ENCODE measurements around the gene CLEC16A.
A peak's percentile ranks its signal among the peaks of the same experiment; 100 is the strongest.
"Not testable (repeated sequence)": the region's sequence is repeated elsewhere in the genome, so short reads cannot be mapped to it uniquely, and the experiment has no call there.

CLEC16A gene

GRCh38 chr16:10966559-10966958 lies 22.2 kb downstream of the CLEC16A start:
- not testable (repeated sequence) for DNase-seq

DNA sequence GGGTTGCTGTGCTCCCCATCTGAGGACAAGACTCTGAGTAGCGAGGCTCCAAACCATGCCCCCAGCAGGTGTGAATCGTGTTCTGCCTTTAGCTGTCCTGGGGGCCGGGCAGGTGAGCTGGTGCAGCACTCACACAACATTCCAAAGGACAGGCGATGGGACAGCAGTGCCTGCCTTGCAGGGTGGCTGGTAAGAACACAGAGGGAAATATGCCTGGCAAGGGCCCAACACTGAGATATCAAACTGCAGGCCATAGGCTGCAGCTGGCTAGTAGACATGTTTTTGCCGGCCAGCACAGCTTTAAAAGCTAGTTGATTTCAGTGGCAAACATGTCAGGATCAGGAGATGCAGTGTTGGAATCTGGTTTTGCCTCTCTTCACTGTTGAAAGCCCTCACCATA lies 23.6 kb downstream of the CLEC16A start:
- DNase-seq, result no peak

GRCh38 chr16:10968498-10968897 lies 24.1 kb downstream of the CLEC16A start:
- DNase-seq, result no peak

DNA sequence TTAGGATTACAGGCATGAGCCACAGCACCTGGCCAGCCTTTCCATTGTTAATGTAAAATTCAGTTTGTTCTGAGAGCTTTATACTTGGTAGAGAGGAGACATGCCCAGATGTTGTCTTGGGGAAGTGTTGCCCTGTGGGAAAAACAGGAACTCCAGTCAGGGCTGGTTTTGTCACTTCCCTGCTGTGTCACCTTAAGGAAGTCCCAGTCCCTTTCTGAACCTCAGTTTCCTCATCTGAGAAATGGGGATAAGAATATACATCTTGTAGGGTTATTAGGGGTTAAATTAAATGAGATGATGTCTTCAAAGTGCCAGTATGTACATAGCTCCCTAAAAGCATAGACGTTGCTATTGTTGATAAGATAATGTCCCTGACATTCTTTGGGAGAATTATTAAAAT lies 25.3 kb downstream of the CLEC16A start:
- no peak for DNase-seq

- DNase-seq, result no peak
These were observed 25.7 kb downstream of the CLEC16A start for GRCh38 chr16:10970065-10970464.

DNA sequence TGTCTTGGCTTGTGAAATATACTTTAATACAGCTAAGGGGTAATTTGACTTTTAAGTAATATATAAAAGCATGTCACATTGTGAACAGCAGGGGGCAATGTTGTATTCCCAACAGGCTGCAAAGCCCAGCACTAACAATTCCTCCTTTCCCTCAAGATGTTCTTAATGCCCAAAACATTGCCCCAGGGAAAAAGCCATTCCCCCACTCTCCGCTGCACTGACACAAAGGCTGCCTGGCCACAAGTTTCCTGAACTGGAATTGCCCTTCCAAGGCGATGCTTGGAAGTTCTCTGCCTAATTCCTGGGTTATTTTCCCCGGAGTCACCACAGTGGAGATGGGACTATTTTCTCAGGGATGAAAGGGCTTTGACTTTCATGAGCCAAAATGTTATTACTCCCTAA lies 27.2 kb downstream of the CLEC16A start:
- no peak for DNase-seq

DNA sequence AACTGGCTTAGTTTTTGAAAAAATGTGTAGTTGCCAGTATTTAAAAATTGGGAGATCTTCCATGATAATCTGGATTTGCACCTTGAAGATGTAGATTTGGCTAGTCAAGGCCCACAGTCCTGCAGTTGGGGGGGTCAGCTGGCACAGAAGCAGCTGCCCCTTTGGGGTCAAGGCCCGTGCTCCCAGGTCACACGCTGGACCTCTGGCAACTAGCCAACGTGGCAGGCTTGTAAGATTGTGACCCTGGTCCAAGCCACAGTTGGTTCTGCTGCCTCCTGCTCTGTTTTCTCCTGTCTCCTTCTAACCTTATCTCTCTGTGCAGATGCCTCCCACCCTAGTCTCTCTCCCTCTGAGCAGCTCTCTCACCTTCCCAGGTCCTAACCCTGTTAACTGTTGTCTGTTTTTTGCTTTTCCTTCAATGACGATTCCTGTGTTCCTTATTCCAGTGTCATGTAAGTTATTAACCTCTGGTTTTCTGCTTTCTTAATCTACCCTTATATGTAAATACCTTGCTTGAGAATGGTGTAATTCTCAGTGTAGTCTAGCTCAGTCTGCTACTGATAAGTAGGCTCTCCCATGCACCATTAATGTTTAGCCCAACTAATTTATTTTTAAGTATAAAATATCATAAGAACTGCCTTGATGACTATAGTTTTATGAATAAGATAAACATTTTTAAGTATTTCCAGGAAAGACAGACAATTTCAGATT lies 27.9 kb downstream of the CLEC16A start:
- no peak for DNase-seq

DNA sequence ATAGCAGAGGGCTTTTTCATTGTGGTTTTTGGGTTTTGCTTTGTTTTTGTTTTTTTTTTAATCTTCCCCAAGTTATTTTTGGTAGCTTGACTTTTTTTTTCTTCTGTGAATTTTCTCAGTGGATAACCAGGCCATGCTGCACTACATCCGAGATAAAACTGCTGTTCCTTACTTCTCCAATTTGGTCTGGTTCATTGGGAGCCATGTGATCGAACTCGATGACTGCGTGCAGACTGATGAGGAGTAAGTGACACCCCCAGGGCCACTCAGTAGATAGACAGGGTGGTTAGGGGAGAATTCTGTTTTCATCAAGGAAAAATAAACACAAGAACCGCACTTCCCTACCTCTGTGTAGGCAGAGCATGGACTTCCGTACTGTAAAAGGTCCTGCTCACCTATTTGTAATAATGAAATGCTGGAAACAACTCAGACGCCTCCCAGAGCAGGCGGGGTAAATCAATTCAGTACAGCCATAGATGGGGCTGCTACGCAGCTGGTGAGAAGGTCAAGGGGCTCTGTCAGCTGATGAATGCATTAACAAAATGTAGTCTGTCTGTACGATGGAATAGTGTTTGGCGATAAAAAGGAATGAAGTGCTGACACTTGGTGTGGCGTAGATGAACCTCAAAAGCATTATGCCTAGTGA lies 28.6 kb downstream of the CLEC16A start:
- no peak for DNase-seq

DNA sequence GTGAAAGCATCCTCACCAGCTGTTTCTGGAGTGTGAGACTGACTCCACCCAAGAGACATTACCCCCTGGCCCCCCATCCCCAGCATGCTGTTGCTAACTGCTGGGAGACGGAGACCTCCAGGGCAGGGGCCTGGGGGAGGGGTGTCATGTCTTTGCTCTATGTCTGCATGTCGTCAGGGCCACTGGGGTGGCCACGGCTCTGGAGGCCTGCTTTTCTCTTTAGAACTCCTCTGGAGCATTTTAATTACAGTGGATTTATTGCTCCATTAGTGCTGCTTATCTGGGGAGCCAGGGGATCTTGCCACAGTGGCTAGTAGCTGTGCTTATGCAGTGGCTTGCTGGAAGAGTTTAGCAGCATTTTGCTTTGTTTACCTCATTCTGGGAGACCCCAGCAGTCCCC lies 32.3 kb downstream of the CLEC16A start:
- DNase-seq, result no peak

GRCh38 chr16:10978124-10978523 lies 33.8 kb downstream of the CLEC16A start:
- no peak for DNase-seq

GRCh38 chr16:10978871-10979446 lies 34.6 kb downstream of the CLEC16A start:
- no peak for DNase-seq

DNA sequence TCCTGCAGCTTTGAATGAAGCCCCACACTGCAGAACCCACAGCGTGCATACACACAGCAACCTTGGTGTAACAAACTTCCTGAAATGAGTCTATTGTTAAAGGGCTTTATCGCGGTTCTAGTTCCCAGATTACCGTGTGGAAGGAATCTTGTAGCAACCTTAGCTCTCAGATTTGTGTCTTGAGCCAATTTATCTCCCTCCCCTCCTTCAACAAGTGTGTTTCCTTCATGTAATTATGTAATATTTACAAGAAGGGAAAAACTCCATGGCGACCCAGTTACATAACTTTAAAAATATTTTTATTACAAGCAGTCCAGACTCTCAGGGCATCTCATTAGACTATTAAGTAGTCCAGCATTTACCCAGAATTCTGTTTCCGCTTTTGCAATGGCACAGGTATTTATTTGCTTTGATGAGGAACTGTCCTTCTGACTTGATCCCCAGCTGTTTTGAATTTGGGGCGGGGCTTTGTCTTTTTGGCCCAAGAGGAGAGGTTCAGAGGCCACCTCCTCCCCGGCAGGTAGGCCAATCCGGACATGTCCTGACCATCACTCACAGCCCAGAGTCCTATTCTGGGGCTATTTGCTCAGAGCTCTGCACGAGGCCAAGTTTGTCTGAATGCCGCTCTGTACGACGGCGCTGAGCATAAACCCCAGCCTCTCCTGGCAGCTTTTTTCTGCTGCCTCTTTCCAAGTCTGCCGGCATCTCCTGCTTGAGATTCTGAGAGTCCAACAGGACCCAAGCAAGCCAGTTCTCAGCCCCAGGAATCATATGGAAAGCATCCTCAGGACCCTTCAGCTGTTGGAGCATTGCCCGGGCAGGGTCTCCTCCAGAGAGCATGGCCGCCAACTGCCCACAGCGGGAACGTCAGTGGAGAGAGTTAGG lies 35.6 kb downstream of the CLEC16A start:
- DNase-seq, result no peak

- no peak for DNase-seq
These were observed 36.4 kb downstream of the CLEC16A start for GRCh38 chr16:10980813-10981212.

GRCh38 chr16:10981697-10982216 lies 37.4 kb downstream of the CLEC16A start:
- DNase-seq, result peak; percentile 80

GRCh38 chr16:10982465-10983150 lies 38.2 kb downstream of the CLEC16A start:
- DNase-seq, result no peak

GRCh38 chr16:10983159-10983558 lies 38.8 kb downstream of the CLEC16A start:
- DNase-seq, result no peak

- no peak for DNase-seq
These were observed 40.1 kb downstream of the CLEC16A start for GRCh38 chr16:10984509-10984908.

- DNase-seq, result no peak
These were observed 43.2 kb downstream of the CLEC16A start for GRCh38 chr16:10987361-10988163.

DNA sequence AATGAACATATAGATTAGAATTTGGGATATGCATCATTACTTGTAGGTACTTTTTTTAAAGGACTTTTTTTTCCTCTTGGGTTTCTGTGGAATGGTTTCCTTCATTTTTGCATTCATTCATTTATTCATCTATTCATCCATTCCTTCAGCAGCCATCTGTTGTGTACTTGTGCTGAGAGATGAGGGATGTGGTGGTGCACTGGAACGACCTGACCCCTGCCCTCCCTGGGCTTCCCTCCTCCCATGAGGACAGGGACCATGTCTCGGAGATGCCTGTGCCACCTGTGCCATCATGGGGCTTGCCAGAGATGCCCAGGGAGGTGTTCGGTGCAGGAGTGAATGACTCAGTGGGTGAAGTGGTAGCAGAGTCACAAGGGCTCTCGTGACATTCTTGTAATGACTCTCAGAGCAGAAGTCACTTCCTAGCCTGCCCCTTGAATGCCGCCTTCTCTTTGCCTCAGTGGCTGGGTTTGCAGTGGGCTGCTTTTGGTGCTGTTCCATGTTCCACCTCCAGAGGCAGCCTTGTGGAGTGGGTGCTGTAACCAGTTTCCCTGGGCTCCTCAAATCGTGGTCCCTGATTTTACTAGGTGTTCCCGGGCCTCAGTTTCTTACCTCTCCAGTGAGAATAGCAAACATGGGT lies 43.9 kb downstream of the CLEC16A start:
- peak; percentile 86 for DNase-seq

- no peak for DNase-seq
These were observed 44.5 kb downstream of the CLEC16A start for GRCh38 chr16:10988879-10989278.

- no peak for DNase-seq
These were observed 45.2 kb downstream of the CLEC16A start for GRCh38 chr16:10989559-10989958.

Measured in activated CD8-positive, alpha-beta memory T cell treated with anti-CD3 and anti-CD28 coated beads, Interleukin-2, amount 50 U/mL, for 48 hours (primary cell).